NCI-H2196 treated with DMSO at 0.1 percent for 48 hours (cell line): Measurements from ENCODE around the gene TEX47.

Source experiments
- DNase-seq: peaks from one replicate; lab custom pipeline; 2025; ENCODE audit not compliant: unreplicated experiment; lab: John Stamatoyannopoulos, UW

The TEX47 gene

DNA sequence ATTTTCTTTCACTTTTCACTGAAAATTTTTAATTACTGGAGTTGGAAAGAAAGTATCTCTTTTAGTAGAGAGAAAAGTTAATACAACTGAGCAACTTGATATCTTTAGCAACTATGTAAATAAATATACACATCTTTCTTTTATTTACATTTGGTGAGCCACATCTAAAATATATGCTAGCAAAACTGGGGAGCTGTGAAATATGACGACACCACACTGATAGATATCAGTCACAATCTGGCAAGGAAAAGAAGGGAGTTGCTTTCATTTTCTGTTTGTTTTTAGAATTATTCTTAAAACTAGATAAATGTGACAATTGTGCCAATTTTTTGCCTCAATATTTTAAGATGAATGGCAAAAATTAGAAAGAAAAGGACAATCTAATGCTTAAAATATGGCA is 38.7 kb downstream of the TEX47 start:
- no peak for DNase-seq

DNA sequence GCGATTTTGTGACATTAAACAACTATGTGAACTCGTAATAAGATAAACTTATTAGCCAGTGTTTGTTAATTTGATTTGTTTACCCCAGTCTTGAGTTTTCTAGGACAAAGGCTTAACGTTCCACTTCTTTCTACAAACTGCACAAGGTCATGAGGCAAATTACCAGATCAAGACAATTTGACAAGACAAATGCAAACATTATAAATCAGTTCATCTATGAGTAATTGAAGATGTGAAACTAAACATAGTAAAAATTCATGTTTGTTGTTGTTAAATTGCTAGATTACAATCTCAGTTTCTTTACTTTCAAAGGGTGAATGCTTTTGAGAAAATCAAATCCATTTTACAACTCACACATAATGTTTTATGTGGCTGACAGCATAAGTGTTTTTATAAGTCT is 49.4 kb downstream of the TEX47 start:
- no peak for DNase-seq
